RPMI8226 (cell line): ENCODE results near the gene NGEF.
A peak's percentile ranks its signal among the peaks of the same experiment; 100 is the strongest.

ENCODE experiments used
- DNase-seq: peaks from one replicate; pipeline ENCODE4 v3.0.0-alpha.2; 2015

NGEF gene

DNA sequence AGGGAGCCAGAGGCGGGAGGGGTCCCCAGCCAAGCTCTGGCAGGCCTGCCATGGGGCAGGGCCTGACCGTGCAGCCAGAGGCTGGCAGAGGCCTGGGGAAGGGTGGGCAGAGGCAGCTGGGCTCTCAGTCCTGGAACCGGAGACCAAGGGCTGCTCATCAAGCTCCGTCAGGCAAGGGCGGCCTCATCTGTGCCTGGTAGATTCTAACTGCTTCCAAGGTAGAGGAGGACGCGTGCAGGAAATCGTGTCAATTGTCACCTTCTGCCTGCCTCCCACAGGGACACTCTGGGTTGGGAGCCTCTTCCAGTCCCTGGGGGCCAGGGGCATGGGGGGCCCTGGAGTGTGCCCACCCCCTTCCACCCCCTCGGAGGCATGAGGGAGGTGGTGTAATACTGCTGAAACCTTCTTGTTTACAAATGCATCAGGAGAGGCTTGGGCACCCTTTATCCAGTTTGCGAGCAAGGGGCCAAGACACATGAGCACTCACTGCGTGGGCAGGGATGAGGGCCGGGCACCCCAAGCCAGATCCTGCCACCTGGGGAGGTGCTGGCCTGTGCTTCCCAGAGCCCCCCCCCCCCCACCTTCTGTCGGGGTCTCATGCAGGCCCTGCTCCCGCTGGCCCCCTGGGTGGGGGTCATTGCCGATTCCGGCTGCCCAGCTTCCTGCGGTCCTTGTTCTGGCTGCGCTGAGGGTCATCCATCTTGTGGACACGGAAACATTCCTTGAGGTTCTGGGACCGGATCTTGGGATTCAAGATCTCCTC, 134.0 kb downstream of the NGEF start:
- DNase-seq = no peak

DNA sequence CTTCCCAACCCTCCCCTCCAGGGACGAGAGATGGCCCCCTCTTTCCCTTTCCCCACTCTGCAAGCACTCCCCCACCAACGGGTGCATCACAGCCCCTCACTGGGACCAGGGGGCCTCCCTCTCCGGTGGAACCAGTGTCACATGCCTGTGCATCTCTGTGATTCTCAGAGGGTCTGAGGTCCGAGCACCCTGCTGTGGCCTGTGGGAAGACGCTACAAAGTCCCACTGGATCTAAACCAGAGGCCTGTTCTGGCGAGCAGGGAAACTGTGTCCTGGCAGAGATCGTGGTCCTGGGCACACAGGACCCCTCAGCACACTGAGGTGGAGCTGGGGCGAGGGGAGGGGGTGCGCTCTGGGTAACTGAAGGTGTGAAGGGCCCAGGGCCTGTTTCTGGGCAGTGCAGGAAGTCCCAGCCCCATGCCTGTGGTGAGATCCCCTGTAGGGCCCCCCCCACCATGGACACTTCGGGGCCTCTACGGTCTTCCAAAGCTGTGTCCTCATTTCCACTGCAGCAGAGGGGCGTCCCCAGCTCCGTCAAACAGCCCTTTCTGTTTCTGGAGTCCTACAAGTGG, 135.0 kb downstream of the NGEF start:
- DNase-seq = no peak

DNA sequence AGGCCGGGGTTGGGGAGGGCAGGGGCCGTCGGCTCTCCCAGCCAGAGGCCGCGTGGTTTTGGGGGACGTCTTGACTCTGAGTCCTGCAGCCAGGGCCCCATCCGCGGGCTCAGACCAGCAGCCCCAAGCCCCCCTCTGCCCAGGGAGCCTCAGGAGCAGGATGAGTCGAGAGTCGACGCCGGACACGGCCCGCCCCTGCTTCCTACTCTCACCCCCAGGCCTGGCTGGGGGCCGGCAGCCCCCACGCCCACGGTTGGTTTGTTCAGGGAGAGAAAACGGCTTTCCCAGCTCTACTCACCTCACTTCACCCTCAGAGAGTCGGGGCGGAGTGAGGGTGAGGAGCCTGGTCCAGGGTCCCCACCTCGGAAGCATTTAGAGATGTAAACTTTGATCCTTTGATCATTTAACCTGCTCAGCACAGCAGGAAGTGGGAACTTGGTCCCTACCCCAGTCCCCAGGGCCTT, 136.0 kb downstream of the NGEF start:
- no peak for DNase-seq

DNA sequence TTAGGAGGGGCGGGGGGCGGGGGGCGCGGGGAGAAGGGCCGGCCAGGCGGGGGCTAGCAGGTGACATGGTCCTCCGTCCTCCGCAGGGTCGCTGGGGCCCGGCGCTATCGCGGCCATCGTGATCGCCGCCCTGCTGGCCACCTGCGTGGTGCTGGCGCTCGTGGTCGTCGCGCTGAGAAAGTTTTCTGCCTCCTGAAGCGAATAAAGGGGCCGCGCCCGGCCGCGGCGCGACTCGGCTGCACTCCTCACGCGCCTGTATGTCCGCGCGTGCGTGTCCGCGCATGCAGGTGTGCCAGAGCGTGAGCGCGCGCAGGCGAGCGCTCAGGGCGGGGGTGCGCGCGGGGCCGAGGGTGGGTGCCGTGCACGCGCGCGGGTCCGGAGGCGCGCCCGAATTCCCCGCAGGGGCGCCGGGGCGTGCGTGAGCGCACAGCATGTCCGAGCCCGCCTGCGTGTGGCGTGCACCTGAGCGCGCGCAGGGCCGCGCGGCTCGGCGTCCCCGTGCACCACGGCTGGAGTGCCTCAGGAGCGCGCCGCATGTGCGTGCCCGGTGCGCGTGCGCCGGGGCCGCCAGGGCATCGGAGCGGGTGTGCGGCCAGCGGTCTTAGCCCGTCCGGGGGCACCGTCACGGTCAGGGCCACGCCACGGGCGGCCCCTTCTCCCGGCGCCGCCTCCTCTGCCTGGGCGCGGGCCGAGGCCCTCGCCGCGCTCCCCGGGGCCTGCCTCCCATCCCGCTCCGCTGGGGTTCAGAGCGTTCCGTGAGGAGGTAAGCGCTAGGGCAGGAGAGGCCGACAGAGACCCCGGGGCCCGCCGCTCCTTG, 136.7 kb downstream of the NGEF start:
- DNase-seq = peak; percentile 16

DNA sequence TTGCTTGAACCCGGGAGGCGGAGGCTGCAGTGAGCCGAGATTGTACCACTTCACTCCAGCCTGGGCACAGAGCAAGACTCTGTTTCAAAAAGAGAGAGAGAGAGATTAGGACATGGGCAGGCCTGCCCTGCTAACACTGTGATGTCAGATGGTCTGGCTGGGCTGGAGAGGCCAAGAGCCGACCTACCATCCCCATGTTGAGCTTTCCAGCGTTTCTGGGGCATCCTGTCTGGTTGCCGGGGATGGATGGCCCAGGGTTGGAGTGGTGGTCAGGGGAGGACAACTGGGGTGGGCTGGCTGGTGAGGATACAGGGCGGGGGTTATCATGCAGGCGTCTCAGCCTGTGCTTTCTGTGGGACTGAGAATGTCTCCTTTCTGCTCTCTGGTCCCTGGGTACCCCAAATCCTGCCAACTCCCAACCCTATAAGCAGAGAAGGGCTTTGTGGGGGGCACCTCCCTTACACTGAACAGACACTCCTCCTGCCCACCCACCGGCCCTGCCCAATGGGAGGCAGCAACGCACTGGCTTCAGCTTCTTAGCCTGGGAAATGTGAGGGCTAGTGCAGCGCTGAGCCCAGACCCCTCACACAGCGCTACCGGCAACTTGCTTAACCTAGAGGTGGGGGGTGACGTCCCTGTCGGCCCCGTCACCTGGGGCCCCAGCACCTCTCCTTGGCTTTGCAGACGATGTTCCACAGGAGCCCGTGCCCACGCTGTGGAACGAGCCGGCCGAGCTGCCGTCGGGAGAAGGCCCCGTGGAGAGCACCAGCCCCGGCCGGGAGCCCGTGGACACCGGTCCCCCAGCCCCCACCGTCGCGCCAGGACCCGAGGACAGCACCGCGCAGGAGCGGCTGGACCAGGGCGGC, 137.6 kb downstream of the NGEF start:
- no peak for DNase-seq

DNA sequence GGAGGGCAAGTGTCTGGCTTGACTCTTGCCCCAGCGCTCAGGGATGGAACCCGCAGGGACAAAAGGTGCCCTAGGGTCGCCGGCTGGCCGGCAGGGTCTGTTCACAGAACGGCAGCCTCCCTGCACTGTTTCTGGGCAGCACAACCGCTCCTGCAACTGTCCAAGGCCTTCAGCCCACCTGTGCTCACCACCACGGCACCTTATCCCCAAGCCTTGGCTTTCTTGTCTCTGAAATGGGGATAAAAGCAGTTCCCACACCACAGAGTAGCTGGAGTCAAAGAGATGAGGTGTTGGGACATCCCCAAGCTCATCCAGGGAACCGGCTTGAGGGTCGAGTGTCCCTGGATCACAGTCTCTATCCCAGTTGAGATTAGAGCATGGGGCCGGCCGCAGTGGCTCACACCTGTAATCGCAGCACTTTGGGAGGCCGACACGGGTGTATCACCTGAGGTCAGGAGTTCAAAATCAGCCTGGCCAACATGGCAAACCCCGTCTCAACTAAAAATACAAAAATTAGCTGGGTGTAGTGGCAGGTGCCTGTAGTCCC, 138.3 kb downstream of the NGEF start:
- DNase-seq = no peak

DNA sequence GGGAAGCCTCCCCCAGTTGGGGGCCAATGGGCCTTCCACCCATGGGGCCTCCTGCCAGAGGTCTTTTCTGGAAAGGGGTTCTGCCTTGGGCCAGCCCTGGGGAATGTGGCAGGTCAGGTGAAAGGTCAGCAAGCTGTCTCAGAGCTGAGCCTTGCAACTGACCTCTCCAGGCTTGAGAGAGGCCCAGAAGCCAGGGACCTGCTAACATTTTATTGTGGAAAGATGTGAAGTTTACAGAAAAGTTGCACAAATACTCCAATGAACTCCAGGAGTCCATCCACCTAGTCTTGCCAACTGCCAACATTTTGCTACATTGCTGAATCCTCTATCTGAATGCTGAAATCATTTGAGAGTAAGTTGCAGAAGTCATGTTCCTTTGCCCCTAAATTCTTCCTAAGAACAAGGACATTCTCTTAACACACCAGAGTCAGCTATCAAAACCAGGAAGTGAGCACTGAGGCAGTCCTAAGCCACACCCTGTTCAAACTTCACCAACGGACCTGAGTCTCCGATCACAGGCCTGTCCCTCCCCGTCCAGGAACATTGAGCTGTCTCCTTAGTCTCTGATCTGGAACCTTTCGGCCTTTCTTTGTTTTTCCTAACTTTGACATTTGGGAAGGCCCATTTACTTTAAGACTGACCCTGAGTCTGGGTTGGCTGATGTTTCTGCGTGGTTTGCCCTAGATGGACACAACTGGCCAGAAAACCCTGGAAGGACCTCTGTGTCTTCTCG, 139.0 kb downstream of the NGEF start:
- DNase-seq = no peak

DNA sequence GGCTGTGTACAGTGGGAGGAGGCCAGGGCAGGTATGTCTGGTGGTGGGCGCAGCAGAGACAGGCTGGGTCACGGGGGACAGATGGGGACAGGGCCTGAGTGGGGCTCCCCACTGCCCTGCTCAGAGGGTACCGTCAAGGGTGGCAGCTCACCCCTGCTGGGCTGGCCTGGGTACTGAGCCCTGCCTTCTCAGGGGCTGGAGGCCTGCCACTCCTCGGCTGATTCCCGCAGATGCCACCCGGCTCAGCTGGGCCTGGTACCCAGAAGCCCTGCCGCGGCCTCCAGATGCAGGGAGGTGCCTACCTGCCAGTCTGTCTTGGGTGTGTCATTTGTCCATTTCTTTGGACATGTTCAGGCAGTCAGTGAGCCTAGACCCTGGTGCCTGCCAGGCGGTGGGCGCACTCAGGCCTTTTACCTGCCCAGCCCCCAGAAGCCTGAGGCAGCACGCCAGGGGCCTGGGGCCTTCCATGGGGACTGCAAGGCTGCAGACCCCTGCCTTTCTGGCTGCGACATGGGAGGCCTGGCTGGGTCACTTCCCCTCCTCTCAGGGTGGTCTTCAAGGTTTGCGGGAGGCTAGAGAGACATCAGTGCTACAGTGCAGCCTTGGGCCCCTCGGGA, 139.7 kb downstream of the NGEF start:
- DNase-seq = no peak

DNA sequence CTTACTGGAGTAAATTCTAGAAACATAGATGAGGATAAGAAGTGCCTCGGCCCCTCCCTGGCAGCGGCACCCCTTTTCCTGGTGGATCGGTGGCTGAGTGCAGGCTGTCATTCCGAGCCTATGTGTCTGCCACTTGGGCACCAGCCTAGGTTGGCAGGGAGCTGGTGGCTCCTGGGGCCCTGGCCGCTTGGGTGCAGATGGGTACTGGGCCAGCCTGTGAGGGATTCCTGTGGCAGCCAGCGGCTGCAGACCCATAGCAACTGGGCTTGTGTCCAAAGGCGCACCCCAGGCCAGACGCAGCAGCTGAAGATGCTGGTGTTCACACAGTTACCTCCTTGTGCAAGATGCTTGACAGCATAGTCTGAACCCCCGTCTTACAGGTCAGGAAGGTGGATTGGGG, 140.2 kb downstream of the NGEF start:
- DNase-seq = no peak

DNA sequence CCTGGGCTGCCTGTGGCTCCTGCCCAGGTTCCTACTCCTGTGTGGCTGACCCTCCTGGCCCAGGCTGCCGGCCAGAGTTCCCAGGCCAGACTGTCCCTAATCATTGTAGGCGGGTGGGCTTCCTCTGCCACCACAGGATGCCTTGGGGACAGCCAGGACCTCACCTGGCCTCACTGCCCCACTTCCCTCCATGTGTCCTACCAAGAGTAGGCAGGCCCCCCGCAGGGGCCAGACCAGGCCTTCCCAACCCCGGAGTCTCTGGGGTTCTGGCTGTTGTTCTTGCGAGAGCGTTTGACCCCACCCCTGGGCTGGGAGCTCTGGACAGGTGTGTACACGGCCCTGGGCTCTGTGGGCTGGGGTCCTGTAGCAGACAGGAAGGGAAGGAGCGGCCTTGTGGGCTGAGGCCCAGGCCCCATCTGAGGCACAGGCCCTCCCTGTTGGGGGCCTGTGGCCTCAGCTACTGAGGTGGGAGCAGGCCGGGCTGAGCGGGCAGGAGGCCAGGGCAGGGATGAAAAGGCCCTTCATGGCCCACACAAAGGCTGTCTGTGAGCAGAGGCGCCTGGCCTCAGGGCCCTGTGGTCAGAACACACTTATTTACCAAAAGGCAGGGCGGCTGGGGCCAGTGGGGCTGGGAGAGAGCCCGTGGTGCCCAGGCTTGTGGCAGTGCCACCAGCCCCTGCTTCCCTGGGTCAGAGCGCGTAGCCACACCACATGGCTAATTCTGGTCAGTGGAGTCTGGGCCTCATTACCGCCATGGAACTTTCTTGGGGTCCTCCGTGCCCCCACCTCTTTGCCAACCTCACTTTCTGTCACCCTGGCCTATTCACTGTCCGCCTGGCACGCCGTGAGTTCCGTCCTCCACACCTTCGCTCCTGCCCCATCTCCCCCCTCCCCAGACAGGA, 141.0 kb downstream of the NGEF start:
- DNase-seq = no peak

DNA sequence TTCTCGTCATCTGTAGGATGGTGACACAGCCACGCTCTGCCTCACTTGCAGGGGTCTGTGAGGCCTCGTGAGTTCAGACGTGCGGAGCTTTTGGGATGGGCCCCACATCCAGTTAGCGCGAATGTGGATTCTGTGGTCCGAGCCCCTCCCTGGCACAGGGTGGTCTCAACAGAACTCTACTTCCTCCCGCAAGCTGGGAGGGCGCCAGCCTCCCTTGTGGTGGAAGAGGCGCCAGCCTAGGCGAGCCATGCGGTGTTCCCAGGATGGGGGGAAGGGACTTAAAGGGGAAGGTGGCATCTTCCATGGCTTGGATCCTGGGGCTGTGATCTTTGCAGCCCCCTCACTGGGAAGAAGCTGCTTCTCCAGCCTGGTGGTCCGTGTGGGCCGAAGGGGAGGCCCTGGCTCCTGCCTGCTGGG, 141.6 kb downstream of the NGEF start:
- no peak for DNase-seq

DNA sequence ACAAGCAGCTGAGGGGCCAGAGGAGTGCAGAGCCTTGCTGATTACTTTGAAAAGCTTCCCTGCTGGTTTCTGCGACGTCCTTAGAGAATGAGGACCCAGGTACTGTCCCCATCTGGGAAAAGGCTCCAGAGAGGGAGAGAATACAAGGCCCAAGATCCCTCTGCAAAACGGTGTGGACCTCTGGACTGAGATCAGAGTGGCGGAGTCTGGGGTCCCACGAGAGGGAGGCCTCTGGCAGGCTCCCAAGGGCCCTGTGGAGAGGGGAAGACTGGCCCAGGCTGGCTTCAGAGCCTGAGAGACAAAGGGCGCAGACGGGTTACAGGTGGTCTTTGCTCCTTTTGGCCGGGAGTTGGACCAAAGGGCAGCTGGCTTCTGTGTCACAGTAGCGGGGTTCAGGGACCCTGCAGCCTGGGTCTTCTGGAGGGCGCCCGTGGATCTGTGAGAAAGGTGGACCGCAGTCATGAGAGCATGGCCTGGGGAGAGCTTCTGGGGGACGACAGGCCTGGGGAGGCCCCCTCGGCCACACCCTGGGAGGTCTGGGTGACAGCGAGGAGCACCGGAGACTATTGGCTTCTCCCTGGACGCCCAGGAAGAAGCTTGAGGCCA, 142.2 kb downstream of the NGEF start:
- DNase-seq = no peak

DNA sequence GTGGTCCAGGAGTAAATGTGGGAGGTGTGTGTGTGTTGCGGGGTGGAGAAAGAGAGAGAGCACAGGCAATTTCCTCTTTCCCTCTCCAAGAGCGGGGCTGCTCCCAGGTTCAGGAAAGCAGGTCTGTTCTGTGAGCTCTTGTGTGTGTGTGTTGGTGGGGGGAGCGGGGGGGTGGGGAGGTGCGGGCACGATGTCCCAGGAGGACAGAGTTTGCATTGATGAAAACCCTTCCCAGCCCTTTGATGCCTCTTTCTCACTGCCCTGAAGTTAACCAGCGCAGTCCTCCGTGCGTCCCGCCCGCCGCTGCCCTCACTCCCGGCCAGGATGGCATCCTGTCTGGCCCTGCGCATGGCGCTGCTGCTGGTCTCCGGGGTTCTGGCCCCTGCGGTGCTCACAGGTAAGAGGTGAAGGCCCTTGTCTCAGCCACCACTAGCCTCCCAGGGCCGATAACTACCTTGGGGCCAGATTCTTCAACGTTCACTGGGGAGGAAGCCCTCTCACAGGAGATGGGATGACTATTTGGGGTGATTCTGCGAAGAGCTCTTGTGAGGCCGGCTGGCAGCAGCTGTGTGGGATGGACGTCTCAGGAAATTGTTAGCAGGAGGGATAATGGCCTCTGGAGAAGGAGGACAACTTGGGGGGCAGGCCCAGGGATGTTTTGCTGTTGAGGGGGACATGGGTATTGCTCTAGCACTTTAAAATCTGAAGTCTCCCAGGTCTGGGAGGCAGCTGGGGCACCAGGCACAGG, 142.9 kb downstream of the NGEF start, which contains the start of gene SNORC:
TSS of gene SNORC (plus strand) at position 247 of the 748 bp plus-strand sequence. CDS start at position 325, 78 bp downstream.
- DNase-seq = no peak

DNA sequence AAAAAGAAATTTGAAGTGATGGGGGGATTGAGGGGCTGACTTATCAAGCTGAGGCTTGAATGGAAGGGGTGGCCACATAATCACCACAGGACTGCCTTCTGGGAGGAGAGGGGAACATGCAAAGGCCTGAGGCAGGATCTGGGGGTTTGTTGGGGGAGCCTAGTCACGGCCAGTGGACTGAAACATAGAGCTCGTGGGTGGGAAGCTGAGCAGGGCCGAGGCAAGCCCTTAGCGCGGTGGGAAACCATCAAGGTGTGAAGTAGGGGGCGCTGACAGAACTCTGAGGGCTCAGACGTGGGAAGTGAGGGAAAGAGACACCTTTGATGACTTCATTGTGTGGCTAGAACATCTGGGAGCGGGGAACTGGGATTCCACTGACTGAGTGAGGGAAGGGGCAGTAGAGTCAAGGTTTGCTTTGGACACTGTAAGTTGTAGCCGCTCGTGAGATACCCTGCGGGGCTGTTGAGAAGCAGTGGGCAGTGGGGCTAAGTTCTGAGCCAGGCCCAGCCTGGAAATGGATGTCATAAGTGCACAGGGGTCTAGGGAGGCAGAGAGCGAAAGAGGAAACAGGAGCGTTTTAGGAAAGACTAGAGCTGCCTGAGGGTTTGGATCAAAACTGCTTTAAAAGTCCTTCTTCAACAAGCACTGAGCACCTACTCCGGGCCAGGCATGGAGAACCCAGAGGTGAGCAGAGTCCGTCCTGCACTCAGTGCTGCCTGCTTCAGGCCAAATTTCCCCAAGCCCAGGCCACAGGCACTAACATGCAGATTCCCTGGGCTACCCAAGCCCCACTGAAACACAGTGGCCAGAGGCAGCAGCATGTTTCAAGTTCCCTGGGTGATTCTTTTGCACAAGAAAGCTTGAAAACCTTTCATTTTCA, 143.7 kb downstream of the NGEF start:
- no peak for DNase-seq

DNA sequence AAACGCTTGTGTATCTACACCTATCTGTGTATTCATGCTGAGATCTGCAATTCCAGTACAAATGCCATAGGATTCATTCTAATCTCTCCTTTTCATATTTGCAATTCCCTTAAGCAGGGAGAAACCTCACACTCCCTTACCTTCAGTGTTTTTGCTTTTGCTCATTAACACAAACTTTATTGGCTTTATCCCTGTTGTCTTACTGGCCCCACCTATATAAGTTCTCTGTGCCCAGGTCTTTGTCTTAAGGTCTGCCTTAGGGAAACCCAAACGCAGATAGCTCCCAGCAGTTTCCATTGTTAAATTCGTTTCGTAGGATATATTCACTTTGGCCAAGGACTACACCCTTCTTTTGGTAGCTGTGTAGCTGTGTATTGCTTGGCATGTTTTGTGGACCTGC, 147.0 kb downstream of the NGEF start:
- DNase-seq = no peak

DNA sequence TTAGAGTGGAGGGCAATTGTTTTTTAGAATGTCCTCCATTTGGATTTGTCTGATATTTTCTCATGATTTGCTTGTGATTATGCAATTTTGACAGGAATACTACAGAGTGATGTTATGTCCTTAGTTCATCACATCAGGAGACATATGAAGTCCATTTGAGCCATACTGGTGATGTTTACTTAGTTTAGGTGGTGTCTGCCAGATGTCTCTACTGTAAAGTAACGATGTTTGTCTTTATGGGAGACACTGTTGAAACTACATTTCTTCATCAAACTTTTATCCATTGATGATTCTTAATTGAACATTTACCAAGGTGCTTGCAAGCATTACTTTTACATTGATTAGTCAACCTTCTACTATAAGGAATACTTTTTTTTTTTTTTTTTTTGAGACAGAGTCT, 147.9 kb downstream of the NGEF start:
- DNase-seq = no peak

DNA sequence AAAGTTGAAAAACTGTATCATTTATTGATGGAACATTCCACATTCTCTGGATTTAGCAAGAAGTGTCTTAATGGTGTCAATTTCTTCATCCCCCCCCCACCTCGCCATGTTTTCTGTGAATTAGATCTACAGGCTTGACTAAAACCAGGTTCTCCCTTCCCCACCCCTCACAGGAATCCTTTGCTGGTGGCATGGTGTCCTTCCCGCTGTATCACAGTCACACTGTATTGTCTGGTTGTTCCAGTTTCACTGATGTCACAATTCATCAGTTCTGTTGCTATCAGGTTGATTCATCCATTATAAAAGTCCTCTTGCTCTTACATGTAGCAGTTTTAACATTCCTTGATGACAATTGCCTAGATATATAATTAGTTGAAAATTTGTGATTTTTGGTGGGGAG, 149.1 kb downstream of the NGEF start:
- DNase-seq = no peak

DNA sequence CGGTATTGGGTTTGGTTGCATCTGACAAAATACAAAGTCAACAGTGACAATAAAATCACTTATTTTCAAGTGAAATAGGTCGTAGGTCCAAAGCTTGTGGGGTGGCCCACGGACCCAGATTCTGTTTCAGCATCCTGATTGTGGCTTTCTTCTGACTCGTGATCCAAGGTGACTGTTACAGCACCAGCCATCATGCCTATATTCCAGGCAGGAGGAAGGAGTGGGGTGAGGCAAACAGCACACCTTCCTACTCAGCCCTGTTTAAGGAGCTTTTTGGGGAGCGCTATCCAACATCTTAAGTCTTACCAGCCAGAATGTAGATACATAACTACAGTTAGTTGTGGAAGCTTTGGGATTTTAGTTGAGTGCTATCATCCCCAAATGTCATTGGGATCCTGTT, 151.7 kb downstream of the NGEF start:
- DNase-seq = no peak
